Middle frontal gyrus (tissue), 1 donor: ENCODE data around the gene SNPH.

Source experiments
- DNase-seq: peaks from one replicate; pipeline ENCODE4 v3.0.0-alpha.2; 2015; ENCODE audit warnings: low spot score; ENCODE audit errors: extremely low spot score

Gene SNPH

DNA sequence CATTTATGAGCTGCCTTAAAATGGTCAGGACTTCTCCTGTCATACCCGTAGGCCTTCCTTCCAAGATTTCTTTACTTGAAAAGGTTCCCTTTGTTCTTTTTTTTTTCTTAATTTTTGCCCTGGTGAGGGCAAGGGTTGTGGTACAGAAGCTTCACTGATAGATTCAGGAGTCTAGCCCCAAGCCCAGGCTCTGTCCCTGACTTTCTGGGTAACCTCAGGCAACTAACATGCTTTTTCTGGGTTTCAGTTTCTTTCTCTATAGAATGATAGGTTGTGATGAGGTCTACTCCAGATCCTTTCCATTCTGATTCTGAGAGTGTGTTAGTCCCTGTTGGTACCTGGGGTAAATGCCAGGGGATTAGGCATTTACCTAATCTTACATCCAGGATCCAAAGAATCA, 21.2 kb downstream of the SNPH start:
- no peak for DNase-seq

DNA sequence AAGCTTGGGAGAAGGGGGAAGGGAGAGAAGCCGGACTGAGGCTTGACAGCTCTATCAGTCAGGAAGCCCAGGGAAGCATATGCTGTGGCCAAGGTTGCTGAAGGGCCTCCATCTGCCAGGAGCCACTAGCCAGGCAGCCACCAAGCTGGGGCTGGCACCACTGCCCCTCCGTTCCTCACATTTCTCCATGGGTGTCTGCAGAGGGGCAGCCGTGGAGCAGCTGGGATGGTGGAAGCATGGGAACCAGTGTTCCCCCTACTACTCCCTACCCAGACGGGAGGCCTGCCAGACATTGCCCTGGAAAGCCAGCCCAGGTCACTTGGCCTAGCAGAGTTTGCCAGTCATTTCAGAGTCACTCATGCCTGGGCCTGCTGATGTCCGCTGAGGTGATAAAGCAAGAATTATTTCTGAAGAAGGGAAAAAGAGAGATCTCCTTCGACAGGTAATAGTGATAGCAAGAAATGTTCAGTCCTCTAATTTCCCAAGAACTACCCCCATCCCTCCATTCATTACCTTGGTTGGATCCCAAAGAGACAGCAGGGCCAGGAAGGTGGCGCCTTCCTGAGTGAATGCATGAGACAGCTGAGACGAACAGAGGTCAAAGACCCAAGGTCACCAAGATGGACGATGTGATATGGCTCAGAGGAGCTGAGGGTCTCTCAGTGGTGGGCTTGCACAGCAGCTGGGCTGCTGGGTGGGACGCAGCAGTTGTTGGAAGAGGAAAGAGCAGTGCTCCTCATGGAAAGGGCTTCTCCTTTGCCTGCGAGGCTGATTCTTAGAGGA, 21.9 kb downstream of the SNPH start:
- no peak for DNase-seq

DNA sequence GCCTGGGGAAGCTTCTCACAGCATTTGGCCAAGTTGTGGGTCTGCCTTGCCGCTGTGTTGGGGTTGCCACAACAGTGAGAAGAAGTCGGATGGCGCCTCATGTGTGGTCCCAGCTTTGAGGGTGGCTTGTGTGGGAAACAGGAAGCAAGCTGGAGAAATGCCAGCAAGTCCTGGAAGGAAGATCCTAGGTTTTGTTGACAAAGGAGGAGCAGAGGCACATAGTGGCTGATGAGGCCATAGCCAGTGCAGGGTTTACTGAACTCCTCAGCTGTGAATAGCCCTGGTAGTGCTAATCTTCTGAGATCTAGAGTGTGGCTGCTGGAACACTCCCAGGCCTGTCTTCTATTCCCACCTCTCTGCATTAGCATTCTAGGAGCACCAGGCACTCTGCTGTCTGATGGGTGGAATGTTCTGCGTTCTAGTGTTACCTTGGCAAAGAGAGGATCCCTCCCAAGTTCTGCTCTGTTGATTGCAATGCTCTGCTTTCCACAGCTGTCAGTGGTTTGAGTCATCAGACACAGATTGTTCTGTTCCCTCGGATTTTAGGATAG, 25.2 kb downstream of the SNPH start:
- DNase-seq = peak; percentile 34

DNA sequence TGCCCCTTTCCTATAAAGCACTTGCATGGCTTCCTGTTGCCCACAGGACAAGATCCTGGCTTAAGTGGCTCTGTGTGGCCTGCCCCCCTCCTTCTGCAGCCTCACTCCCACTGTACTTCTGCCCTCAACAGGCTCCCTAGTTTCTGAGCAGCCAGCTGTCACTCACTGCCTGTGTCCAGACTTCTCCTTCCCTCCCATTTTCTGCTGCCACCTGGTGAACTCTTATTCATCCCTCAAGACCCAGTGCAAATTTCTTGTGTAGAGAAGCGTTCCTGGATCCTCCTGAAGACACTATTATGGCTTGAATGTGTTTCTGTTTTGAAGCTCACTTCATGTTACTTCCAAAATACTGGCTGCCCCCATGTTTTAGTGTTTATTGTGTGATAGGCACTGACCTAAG, 26.5 kb downstream of the SNPH start:
- DNase-seq = no peak

DNA sequence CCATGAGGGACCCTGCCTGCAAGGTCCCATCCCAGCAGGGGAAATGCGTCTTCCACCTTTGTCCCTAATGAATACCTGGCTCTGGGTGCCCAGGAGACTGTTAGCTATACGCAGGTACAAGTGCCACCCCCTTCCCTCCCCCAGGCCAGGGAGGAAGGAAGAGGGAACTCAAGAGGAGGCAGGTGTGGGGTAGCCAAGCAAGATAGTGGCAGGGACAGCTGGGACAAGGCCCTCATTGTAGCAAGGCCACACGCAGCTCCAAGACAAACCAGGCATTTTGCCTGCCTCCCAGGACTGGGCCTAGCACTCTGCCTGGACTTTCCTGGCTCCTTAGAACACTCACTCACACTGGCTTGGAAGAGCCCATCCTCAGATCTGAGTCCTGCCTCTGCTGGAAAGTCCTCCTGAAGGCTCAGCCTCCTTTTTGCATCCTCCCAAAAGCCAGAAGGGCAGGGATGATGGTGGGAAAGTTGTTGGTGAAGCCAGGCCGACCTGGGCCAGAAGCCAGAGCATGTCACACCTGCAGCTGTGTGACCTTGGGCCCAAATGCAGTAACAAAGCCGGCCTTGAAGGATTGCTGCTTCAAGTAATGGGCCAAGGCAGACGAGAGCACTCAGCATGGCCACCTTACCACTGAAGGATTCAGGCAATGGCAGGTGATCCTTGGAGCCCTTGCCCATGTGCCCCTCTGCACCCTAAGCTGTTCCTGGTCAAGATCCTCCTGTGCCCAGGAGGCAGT, 27.7 kb downstream of the SNPH start:
- no peak for DNase-seq

DNA sequence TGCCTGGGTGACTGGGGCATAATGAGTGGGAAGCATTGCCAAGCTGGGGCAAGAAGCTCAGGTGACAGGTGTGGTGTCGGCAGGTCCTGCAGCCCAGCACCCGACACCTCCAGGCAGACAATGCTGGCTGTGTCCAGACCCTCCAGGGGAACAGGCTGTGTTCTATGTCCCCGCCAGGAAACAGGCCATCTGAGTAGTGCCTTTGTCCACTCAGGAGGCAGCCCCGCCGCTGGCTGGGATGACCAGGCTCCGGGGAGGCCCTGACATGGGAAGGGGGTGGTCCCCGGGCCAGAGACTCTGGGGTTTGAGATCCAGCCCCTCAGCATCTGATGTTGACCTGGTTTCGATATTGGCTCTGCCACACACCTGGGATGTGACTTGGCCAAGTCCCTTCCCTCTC, 28.4 kb downstream of the SNPH start:
- no peak for DNase-seq

DNA sequence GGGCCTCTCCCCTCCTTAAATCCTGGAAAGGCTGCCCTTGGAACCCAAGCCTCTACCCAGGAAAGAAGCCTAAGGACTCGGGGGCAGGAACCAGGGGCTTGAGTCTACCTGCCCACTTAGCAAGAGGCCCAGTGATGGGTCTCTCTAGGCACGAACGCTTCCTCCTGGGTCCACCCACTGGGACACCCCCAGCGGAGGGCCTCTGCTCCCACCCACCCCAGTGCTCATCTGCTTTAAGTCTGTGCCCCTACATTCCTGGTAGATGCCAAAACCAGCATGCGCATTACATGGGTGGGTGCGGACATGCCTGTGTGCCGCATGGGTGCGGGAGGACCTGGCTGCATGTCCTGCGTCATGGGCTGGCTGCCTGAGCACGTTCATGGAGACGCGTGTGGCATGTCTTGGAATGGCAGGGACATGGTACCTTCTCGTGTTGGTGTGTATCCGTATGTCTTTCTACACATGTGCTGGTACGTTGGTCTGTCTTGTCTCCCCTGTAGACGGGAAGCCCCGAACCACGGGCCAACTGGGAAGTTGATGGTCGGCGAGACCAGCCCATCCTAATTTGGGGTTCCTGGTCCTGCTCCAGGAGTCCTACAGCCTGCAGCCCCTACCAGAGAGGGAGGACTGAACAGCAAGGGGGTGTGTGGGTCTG, 29.3 kb downstream of the SNPH start:
- DNase-seq = no peak

DNA sequence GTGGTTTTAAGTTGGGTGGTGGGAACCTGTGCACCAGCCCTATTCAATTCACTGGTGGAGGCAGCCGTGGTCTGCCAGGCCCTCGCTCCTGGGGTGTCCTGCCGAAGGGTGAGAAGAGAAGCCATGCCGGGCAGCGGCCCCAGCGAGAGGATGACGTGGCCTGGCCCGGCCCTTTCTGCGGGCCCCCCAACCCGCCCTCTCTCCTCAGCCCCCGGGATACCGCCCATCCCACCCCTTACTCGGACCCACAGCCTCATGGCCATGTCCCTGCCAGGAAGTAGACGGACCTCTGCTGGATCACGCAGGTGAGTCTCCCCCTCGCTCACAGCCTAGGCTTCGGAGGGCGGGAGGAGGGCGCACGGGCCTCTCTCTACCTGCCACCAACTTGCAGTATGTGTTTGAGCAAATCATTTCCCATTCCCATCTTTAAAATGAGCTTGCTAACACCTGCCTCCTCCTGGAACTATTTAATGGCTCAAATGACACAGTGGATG, 30.1 kb downstream of the SNPH start:
- DNase-seq = no peak

DNA sequence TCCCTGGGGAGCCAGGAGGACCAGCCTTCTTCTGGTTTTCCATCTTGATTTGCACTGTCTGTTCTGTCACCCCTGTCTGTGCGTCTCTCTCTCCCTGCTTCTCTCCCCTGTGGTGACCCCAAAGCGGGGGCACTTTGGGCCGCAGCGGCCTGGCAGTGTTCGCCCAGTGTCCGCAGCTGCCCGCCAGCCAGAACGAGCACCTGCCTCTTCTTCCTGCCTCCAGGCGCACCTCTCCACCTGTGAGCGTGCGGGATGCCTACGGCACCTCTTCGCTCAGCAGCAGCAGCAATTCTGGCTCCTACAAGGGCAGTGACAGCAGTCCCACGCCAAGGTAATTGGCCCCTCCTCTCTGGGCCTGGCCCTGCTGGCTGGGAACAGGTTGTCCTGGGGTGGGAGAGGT, 30.8 kb downstream of the SNPH start:
- no peak for DNase-seq

DNA sequence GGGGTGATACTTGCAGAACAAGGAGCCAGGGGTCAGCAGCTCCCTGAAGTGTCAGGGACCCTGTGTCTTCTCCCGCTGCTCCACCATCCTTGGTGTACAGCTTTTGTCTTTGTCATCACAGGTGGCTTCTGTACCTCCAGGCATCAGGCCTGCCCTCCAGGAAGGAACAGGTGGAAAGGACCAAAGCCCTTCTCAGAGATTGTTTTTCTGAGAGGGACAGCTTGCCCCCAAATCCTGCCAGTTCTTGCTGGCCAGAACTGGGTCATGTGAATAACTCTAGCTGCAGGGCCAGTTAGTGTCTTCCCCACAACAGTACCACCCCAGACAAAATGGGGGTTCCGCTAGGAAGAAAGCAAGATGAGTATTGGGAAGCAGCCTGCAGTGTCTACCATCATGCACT, 31.4 kb downstream of the SNPH start:
- DNase-seq = no peak

DNA sequence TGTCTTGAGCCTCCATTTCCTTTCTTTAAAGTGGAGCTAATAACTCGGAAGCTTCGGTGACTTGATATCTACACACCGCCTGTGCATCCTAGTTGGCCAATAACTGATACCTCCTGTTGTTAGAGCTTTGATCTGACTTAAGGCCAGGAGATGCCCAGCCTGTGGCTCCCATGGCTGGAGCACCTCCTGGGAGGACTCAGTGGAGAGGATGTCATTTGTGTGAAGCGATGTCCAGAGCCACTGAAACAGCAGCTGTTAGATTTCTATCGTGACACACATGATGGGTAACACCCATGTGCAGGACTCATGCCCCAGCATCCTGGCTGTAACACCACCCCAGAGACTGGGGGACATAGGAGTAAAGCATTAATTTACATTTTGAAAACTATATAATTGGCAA, 32.1 kb downstream of the SNPH start:
- no peak for DNase-seq

DNA sequence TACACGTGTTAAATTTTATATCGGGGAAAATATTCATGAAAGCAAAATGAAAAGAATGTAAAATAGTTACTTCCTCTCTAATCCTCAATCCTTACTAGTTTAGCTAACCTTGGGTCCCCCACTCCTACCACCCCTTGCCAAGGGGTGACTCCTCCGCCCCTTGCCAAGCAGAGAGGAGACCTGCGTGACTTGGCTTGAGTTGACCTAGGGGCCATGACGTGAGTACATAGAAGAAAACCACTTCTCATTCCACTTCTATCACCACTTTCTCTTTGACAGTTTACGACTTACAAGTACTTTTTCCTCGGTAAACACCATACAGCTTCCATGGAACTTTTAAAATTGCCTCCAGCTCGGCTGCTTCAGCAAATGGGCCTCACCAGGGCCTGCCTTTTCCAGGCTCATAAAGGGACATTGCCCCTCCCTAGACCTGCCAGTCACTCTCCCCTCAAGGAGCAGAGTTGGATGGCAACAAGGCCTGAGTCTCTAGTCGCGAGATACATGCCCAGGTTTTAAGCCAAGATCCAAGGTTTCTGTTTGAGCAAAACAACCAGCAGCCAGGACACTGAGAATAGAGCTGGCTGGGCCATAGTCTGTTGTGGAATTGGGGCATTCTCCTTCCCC, 32.9 kb downstream of the SNPH start:
- DNase-seq = no peak

DNA sequence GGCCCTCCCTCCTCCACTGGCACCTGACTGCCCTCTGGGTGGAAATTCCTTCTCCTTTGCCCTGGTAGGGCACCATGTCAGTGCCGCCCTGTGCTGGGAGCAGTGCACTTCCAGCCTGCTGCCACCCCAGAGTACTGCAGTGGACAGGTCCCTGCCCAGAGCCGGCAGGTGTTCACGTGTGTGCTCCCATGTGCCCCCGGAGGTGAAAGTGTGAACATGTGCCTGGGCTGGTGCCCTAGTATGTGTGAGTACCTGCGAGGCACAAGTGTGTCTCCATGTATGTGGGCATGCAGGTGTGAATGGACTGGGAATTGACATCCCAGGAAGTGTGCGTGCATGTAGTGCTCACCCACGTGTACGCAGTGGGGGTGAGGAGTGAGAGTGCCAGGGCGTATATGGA, 33.4 kb downstream of the SNPH start:
- DNase-seq = no peak

DNA sequence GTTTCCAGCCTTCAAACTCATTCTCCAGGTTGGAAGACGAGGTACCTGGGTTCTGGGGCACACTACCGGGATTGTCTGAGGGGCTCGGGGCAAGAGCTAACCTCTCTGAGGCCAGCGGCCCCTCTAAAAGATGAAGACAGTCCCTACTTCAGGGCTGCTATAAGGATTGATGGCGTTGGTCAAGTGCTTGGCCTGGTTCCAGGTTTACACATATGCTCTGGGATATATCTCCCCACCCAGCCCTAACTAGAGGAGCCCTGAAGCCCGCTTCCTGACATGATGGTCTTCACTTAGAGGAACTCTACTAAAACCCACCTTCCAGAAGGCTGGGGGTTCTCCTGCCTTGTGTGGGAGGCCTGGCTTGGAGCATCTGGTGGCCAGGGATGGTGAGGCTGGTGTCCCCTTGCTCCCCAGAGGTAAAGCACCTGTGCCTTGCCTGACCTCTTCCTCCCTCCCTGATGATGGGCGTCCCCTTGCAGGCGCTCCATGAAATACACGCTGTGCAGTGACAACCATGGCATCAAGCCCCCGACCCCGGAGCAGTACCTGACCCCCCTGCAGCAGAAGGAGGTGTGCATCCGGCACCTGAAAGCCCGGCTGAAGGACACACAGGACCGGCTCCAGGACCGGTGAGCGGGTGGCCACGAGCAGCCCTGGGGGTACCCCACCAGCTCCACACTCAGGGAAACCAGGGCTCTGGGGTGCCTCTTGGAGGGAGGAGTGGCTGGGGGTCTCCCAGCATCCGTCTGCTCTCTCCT, 34.2 kb downstream of the SNPH start:
- DNase-seq = no peak

DNA sequence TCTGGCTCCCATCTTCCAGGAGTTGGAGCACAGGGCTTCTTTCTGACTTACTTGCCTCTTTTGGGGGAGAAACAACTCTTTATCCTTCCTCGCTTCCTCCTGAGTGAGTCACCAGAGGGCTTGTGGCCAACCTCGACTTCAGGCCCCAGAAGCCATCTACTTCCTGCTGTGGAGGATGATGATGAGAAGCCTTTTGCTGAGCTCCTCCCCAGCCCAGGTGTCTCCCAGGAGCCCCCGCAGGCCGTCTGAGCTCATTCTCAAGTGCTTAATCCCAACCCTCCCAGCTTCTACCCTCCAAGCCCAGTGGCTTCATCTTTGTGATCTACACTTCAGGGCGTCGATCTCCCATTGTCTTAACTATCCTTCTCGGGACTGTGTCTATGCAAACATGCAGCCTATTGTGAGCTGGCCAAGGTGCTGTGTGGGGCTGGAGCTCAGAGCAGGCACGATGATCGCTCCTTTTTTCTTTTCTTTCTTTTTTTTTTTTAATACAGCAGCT, 35.0 kb downstream of the SNPH start:
- DNase-seq = no peak

DNA sequence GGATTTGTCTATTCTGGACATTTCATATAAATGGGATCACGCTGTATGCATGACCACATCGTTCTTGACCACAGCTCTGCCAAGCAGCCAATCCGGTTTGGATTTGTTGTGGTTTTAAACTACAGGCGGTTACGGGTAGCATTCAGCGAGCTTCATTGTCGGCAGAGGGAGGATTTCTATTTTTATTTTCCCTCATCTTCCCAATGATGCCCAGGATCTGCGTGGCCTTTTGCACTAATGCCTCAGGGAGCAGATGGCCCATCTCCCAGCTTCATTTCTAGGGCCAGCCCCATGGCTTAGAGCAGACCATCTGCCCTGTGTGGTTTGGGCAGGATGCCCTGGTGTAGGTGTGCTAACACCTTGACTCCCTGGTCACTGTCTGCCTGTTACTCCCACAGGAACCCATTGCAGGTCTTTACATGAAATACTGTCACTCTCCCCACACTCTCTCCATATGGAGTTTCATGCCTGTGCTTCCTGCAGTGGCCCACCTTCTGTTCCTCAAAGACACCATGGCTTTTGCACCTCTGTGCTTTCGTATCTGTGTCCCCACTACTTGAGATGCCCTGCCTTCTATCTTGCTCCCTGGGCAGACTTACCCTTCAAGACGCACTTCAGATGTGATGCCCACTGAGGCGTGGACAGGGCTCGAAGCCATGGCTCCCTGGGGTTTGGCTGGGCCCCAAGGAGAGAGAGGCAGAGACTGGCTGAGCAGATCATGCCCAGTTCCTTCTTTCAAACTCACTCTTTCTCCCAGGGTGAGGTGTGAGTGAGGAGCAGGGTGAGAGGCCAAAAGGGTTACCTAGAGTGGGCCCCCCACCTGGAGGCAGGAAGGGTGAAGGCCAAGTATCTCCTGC, 36.8 kb downstream of the SNPH start:
- DNase-seq = no peak

DNA sequence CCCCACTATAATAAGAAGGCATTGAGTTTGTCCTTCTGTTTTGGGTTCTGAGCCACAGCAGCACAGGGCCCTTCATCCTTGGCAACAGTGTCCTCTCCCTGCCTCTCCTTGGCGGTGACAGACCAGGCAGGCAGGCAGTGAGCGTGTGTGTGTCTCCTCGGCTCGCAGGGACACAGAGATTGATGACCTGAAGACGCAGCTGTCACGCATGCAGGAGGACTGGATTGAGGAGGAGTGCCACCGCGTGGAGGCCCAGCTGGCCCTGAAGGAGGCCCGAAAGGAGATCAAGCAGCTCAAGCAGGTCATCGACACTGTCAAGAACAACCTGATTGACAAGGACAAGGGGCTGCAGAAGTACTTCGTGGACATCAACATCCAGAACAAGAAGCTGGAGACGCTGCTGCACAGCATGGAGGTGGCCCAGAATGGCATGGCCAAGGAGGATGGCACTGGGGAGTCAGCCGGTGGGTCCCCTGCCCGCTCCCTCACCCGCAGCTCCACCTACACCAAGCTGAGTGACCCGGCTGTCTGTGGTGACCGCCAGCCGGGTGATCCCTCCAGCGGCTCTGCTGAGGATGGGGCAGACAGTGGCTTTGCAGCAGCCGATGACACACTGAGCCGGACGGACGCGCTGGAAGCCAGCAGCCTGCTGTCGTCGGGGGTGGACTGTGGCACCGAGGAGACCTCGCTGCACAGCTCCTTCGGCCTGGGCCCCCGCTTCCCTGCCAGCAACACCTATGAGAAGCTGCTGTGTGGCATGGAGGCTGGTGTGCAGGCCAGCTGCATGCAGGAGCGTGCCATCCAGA, 38.8 kb downstream of the SNPH start:
- no peak for DNase-seq

DNA sequence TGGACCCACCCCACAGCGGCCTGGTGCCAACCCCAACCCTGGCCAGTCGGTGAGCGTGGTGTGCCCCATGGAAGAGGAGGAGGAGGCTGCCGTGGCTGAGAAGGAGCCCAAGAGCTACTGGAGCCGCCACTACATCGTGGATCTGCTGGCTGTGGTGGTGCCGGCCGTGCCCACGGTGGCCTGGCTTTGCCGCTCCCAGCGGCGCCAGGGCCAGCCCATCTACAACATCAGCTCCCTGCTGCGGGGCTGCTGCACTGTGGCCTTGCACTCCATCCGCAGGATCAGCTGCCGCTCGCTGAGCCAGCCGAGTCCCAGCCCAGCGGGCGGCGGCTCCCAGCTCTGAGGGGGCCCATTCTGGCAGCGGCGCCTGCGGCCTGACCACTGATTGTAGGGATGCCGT, 39.6 kb downstream of the SNPH start:
- DNase-seq = no peak
